Rectal smooth muscle tissue (tissue), 1 donor: ENCODE data around the gene MTCL1.
A peak's percentile ranks its signal among the peaks of the same experiment; 100 is the strongest.

ENCODE experiments used
- H3K27ac ChIP-seq: one replicate; pipeline ENCODE4 v1.7.0; 2013; ENCODE audit warnings: low read depth, low read length, inconsistent platforms
- H3K27me3 ChIP-seq: one replicate; pipeline ENCODE4 v1.7.0; 2013; ENCODE audit warnings: low read length; ENCODE audit not compliant: control insufficient read depth, insufficient read depth
- H3K36me3 ChIP-seq: one replicate; pipeline ENCODE4 v1.7.0; 2013; ENCODE audit warnings: low read length; ENCODE audit not compliant: control insufficient read depth, insufficient read depth
- H3K4me1 ChIP-seq: one replicate; pipeline ENCODE4 v1.7.0; 2013; ENCODE audit warnings: low read length; ENCODE audit not compliant: control insufficient read depth, insufficient read depth
- H3K4me3 ChIP-seq: one replicate; pipeline ENCODE4 v1.7.0; 2013; ENCODE audit warnings: low read length
- H3K9ac ChIP-seq: one replicate; pipeline ENCODE4 v1.7.0; 2013; ENCODE audit warnings: low read length

MTCL1 gene

GRCh38 chr18:8800445-8800844, 95.1 kb downstream of the MTCL1 start:
- Histone ChIP-seq H3K9ac (no peak overlapping the region), H3K4me1 (peaks cover 34% of the 10 kb centered on the region), H3K27me3 (no peaks in the 10 kb centered on the region), H3K4me3 (no peak overlapping the region), H3K27ac (peak overlapping the region; percentile 88), H3K36me3 (no peaks in the 10 kb centered on the region)

GRCh38 chr18:8800876-8801262, 95.5 kb downstream of the MTCL1 start:
- Histone ChIP-seq H3K4me1 (peaks cover 34% of the 10 kb centered on the region), H3K4me3 (no peak overlapping the region), H3K36me3 (no peaks in the 10 kb centered on the region), H3K9ac (no peak overlapping the region), H3K27ac (peak overlapping the region; percentile 88), H3K27me3 (no peaks in the 10 kb centered on the region)

GRCh38 chr18:8801263-8801901, 96.0 kb downstream of the MTCL1 start:
- Histone ChIP-seq H3K4me1 (peaks cover 34% of the 10 kb centered on the region), H3K27me3 (no peaks in the 10 kb centered on the region), H3K9ac (no peak overlapping the region), H3K36me3 (no peaks in the 10 kb centered on the region), H3K27ac (peak overlapping the region; percentile 88), H3K4me3 (no peak overlapping the region)

GRCh38 chr18:8802017-8802672, 96.8 kb downstream of the MTCL1 start:
- H3K4me1 ChIP-seq = peaks cover 34% of the 10 kb centered on the region
- no peaks in the 10 kb centered on the region for H3K36me3 ChIP-seq
- no peak overlapping the region for H3K9ac ChIP-seq
- H3K27me3 ChIP-seq = no peaks in the 10 kb centered on the region
- H3K4me3 ChIP-seq = no peak overlapping the region
- H3K27ac ChIP-seq = peak overlapping the region; percentile 88

GRCh38 chr18:8803063-8803795, 97.9 kb downstream of the MTCL1 start:
- no peak overlapping the region for H3K27ac ChIP-seq
- no peak overlapping the region for H3K4me3 ChIP-seq

GRCh38 chr18:8803957-8804356, 98.6 kb downstream of the MTCL1 start:
- Histone ChIP-seq H3K4me1 (peaks cover 30% of the 10 kb centered on the region), H3K27me3 (no peaks in the 10 kb centered on the region), H3K9ac (no peak overlapping the region)

More at GRCh38 chr18:8803063-8803795, 97.9 kb downstream of the MTCL1 start:
- Histone ChIP-seq H3K27me3 (no peaks in the 10 kb centered on the region), H3K9ac (no peak overlapping the region), H3K36me3 (no peaks in the 10 kb centered on the region), H3K4me1 (peaks cover 36% of the 10 kb centered on the region)

GRCh38 chr18:8805552-8805951, 100.2 kb downstream of the MTCL1 start:
- Histone ChIP-seq H3K4me3 (no peak overlapping the region), H3K36me3 (no peaks in the 10 kb centered on the region), H3K9ac (no peak overlapping the region), H3K4me1 (peaks cover 15% of the 10 kb centered on the region), H3K27me3 (no peaks in the 10 kb centered on the region), H3K27ac (no peak overlapping the region)

More at GRCh38 chr18:8803957-8804356, 98.6 kb downstream of the MTCL1 start:
- H3K27ac ChIP-seq = no peak overlapping the region
- no peaks in the 10 kb centered on the region for H3K36me3 ChIP-seq
- H3K4me3 ChIP-seq = no peak overlapping the region

GRCh38 chr18:8806100-8806797, 100.9 kb downstream of the MTCL1 start:
- H3K36me3 ChIP-seq = no peaks in the 10 kb centered on the region
- H3K9ac ChIP-seq = no peak overlapping the region
- no peaks in the 10 kb centered on the region for H3K27me3 ChIP-seq
- peaks cover 10% of the 10 kb centered on the region for H3K4me1 ChIP-seq
- no peak overlapping the region for H3K4me3 ChIP-seq
- H3K27ac ChIP-seq = no peak overlapping the region

- Histone ChIP-seq H3K36me3 (no peaks in the 10 kb centered on the region), H3K4me3 (no peak overlapping the region), H3K4me1 (peaks cover 4% of the 10 kb centered on the region), H3K9ac (no peak overlapping the region), H3K27me3 (no peaks in the 10 kb centered on the region), H3K27ac (no peak overlapping the region)
These were observed 101.6 kb downstream of the MTCL1 start for GRCh38 chr18:8806798-8807487.

- H3K4me3 ChIP-seq = no peak overlapping the region
- H3K27me3 ChIP-seq = no peaks in the 10 kb centered on the region
- peaks cover 2% of the 10 kb centered on the region for H3K4me1 ChIP-seq
- no peak overlapping the region for H3K9ac ChIP-seq
- peak overlapping the region; percentile 19 for H3K27ac ChIP-seq
- H3K36me3 ChIP-seq = no peaks in the 10 kb centered on the region
These were observed 102.1 kb downstream of the MTCL1 start for GRCh38 chr18:8807488-8807805.

- H3K27ac ChIP-seq = peak overlapping the region; percentile 19
- no peaks in the 10 kb centered on the region for H3K36me3 ChIP-seq
- no peak overlapping the region for H3K9ac ChIP-seq
- H3K4me3 ChIP-seq = no peak overlapping the region
- no peaks in the 10 kb centered on the region for H3K27me3 ChIP-seq
- H3K4me1 ChIP-seq = peaks cover 2% of the 10 kb centered on the region
These were observed 102.6 kb downstream of the MTCL1 start for GRCh38 chr18:8808001-8808400.

- Histone ChIP-seq H3K27me3 (no peaks in the 10 kb centered on the region), H3K9ac (no peak overlapping the region), H3K4me3 (no peak overlapping the region), H3K27ac (no peak overlapping the region), H3K4me1 (peaks cover 2% of the 10 kb centered on the region), H3K36me3 (no peaks in the 10 kb centered on the region)
These were observed 104.2 kb downstream of the MTCL1 start for GRCh38 chr18:8809514-8809913.
